Liver (tissue), 2 donors: ENCODE data around the gene ELL2.

Source experiments
- CTCF ChIP-seq: fragments of 150-350 bp; IDR thresholded peaks from 2 replicates; pipeline ENCODE4 v1.5.1; 2017; ENCODE audit warnings: improper control_type of control experiment, low read depth, low read length; ENCODE audit not compliant: missing input control
- TF ChIP-seq, protein P1 (sequence below): IDR thresholded peaks from 2 replicates; pipeline ENCODE4 v1.6.1; 2016; ENCODE audit warnings: antibody characterized with exemption
- TF ChIP-seq, protein P2 (sequence below): IDR thresholded peaks from 2 replicates; pipeline ENCODE4 v1.6.1; 2016; ENCODE audit warnings: antibody characterized with exemption, mild to moderate bottlenecking
- donor health status: healthy.

DNA sequence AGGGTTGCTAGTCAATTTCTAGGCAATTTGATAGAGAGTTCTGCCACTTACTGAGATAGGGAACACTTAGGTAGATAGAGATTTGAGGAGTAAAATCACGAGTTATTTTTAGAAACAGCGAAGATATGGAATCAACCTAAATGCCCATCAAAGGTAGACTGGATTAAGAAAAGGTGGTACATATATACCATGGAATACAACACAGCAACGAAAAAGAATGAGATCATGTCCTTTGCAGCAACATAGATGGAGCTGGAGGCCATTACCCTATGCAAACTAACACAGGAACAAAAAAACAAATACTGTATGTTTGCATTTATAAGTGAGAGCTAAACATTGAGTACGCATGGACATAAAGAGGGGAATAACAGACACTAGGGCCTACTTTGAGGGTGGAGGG lies 9.7 kb downstream of the ELL2 start:
- no peak for TF ChIP-seq CTCF
- TF ChIP-seq, protein P1, sequence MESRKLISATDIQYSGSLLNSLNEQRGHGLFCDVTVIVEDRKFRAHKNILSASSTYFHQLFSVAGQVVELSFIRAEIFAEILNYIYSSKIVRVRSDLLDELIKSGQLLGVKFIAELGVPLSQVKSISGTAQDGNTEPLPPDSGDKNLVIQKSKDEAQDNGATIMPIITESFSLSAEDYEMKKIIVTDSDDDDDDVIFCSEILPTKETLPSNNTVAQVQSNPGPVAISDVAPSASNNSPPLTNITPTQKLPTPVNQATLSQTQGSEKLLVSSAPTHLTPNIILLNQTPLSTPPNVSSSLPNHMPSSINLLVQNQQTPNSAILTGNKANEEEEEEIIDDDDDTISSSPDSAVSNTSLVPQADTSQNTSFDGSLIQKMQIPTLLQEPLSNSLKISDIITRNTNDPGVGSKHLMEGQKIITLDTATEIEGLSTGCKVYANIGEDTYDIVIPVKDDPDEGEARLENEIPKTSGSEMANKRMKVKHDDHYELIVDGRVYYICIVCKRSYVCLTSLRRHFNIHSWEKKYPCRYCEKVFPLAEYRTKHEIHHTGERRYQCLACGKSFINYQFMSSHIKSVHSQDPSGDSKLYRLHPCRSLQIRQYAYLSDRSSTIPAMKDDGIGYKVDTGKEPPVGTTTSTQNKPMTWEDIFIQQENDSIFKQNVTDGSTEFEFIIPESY, result no peak
- TF ChIP-seq, protein P2, sequence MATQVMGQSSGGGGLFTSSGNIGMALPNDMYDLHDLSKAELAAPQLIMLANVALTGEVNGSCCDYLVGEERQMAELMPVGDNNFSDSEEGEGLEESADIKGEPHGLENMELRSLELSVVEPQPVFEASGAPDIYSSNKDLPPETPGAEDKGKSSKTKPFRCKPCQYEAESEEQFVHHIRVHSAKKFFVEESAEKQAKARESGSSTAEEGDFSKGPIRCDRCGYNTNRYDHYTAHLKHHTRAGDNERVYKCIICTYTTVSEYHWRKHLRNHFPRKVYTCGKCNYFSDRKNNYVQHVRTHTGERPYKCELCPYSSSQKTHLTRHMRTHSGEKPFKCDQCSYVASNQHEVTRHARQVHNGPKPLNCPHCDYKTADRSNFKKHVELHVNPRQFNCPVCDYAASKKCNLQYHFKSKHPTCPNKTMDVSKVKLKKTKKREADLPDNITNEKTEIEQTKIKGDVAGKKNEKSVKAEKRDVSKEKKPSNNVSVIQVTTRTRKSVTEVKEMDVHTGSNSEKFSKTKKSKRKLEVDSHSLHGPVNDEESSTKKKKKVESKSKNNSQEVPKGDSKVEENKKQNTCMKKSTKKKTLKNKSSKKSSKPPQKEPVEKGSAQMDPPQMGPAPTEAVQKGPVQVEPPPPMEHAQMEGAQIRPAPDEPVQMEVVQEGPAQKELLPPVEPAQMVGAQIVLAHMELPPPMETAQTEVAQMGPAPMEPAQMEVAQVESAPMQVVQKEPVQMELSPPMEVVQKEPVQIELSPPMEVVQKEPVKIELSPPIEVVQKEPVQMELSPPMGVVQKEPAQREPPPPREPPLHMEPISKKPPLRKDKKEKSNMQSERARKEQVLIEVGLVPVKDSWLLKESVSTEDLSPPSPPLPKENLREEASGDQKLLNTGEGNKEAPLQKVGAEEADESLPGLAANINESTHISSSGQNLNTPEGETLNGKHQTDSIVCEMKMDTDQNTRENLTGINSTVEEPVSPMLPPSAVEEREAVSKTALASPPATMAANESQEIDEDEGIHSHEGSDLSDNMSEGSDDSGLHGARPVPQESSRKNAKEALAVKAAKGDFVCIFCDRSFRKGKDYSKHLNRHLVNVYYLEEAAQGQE, result no peak
